BLaER1 treated with 17β-estradiol and CSF1 and Interleukin-3, amounts not matched to agents 10 nM and 100 nM (cell line): ENCODE results near the gene GTPBP8.
A peak's percentile ranks its signal among the peaks of the same experiment; 100 is the strongest.

Experiments
- H3K27ac ChIP-seq, 11 experiments: shearing (Covaris generic); formaldehyde crosslinking; 2 replicates each; pipeline ENCODE4 v1.8.1; 2022
- H3K27me3 ChIP-seq, 11 experiments: shearing (Covaris generic); formaldehyde crosslinking; 2 replicates each; pipeline ENCODE4 v1.8.1; 2022
- H3K36me3 ChIP-seq, 11 experiments: shearing (Covaris generic); formaldehyde crosslinking; 2 replicates each; pipeline ENCODE4 v1.8.1; 2022
- H3K4me1 ChIP-seq, 10 experiments: shearing (Covaris generic); formaldehyde crosslinking; 2 replicates each; pipeline ENCODE4 v1.8.1; 2022
- H3K4me2 ChIP-seq, 11 experiments: shearing (Covaris generic); formaldehyde crosslinking; 2 replicates each; pipeline ENCODE4 v1.8.1; 2022
- H3K4me3 ChIP-seq, 10 experiments: shearing (Covaris generic); formaldehyde crosslinking; 2 replicates each; pipeline ENCODE4 v1.8.1; 2022
- H3K9ac ChIP-seq, 11 experiments: shearing (Covaris generic); formaldehyde crosslinking; 2 replicates each; pipeline ENCODE4 v1.8.1; 2022
- H3K9me3 ChIP-seq, 11 experiments: shearing (Covaris generic); formaldehyde crosslinking; replicated peaks in 1 of 11; 2 replicates each; pipeline ENCODE4 v1.8.1; 2022
- H4K20me1 ChIP-seq, 11 experiments: shearing (Covaris generic); formaldehyde crosslinking; 2 replicates each; pipeline ENCODE4 v1.8.1; 2022
- Cebpa-rat ChIP-seq, 11 experiments: shearing (Covaris generic); IDR thresholded peaks; 2 replicates each; pipeline ENCODE4 v1.8.1; 2022

Gene GTPBP8

DNA sequence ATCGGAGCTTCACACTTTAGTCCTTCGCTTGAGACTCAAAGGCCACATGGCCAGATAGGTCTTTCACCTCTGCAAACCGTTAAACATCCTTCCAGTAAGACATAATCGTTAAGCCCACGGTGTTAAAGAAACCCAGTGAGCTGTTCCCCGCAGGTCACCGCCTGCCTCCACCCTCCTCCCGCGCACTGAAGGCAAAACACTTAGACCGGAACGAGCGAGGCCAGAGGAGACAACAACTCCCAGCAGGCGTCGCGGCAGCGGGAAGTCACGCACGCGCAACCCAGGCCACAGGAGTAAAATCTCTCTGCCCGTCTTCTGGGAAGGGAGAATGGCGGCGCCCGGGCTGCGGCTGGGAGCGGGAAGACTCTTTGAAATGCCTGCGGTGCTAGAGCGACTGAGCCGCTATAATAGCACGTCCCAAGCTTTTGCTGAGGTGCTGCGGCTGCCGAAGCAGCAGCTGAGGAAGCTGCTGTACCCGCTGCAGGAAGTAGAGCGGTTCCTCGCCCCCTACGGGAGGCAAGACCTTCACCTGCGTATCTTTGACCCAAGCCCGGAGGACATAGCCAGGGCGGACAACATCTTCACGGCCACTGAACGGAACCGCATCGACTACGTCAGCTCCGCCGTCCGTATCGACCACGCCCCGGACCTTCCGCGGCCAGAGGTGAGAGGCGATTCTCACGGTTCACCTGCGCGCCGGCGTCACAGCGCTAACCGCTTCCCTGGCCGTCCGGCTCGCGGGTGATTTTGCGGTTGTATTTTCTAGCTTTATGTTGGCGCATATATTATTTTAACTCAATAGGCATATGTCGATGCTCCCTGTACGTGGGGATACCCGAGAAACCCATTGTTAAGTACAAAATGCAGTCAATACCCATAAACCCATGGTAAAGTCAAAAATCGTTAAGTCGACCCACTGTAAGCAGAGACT is at the start of gene GTPBP8:
TSS of gene GTPBP8 (plus strand) at position 313 of the 931 bp plus-strand sequence. CDS start at position 329, 16 bp downstream.
- Histone ChIP-seq H3K9me3 (no peaks in the 10 kb centered on the region), H4K20me1 (no peaks in the 10 kb centered on the region; a peak in 2 of 22 replicates), H3K27ac (peak within 1 kb of the TSS; percentile 71 to 91 (median 84)), H3K27me3 (no peaks in the 10 kb centered on the region), H3K9ac (peak within 1 kb of the TSS; percentile 75 to 92 (median 85)), H3K4me1 (peaks cover 13 to 31% (median 23%) of the 10 kb centered on the region in 10 experiments), H3K4me2 (peak within 1 kb of the TSS; percentile 56 to 86 (median 77)), H3K4me3 (peak within 1 kb of the TSS; percentile 80 to 98 (median 90)), H3K36me3 (peaks cover 0 to 12% (median 0%) of the 10 kb centered on the region in 11 experiments; a peak in 3 of 22 replicates)
- TF ChIP-seq Cebpa-rat (IDR thresholded peaks at IDR 0.05), result no peak

- Histone ChIP-seq H3K4me3 (no peak overlapping the region), H4K20me1 (no peaks in the 10 kb centered on the region), H3K9me3 (peaks cover 0 to 21% (median 4%) of the 10 kb centered on the region in 11 experiments; a peak in 6 of 22 replicates), H3K27me3 (no peaks in the 10 kb centered on the region), H3K27ac (no peak overlapping the region), H3K4me1 (no peaks in the 10 kb centered on the region), H3K36me3 (no peaks in the 10 kb centered on the region), H3K4me2 (no peak overlapping the region), H3K9ac (no peak overlapping the region)
- TF ChIP-seq Cebpa-rat (IDR thresholded peaks at IDR 0.05), result no peak
These were observed 42.4 kb upstream of the GTPBP8 start for GRCh38 chr3:112948346-112948838.

- Histone ChIP-seq H3K36me3 (no peaks in the 10 kb centered on the region), H3K4me3 (no peak overlapping the region), H3K9ac (no peak overlapping the region), H3K4me2 (0 out of 22 replicates have a peak overlapping the region, but pooled peaks of 1 of the 11 experiments have one; percentile 18), H3K27me3 (no peaks in the 10 kb centered on the region), H3K4me1 (peaks cover 0 to 29% (median 0%) of the 10 kb centered on the region in 10 experiments; a peak in 4 of 20 replicates), H4K20me1 (no peaks in the 10 kb centered on the region), H3K27ac (no peak overlapping the region), H3K9me3 (peaks cover 0 to 32% (median 8%) of the 10 kb centered on the region in 11 experiments; a peak in 16 of 22 replicates)
- TF ChIP-seq Cebpa-rat (IDR thresholded peaks at IDR 0.05), result no peak
These were observed 34.4 kb upstream of the GTPBP8 start for GRCh38 chr3:112956351-112956750.

- H3K4me1 ChIP-seq, result peaks cover 0 to 29% (median 0%) of the 10 kb centered on the region in 10 experiments; a peak in 4 of 20 replicates
- 0 out of 22 replicates have a peak overlapping the region, but pooled peaks of 2 of the 11 experiments have one; percentile 16 to 24 for H3K27ac ChIP-seq
- no peak overlapping the region for H3K4me3 ChIP-seq
- no peaks in the 10 kb centered on the region for H4K20me1 ChIP-seq
- H3K27me3 ChIP-seq, result no peaks in the 10 kb centered on the region
- TF ChIP-seq Cebpa-rat (IDR thresholded peaks at IDR 0.05), result no peak
- H3K36me3 ChIP-seq, result peaks cover 0 to 14% (median 0%) of the 10 kb centered on the region in 11 experiments; a peak in 5 of 22 replicates
- H3K9me3 ChIP-seq, result peaks cover 16 to 48% (median 23%) of the 10 kb centered on the region in 11 experiments
- H3K9ac ChIP-seq, result peak overlapping the region in 1 of 11 experiments; percentile 17; a peak in 1 of 22 replicates
- H3K4me2 ChIP-seq, result peak overlapping the region in 3 of 11 experiments; percentile 43 to 79 (median 70); a peak in 5 of 22 replicates
These were observed 31.8 kb upstream of the GTPBP8 start for GRCh38 chr3:112958811-112959560.

- H3K4me1 ChIP-seq, result peaks cover 0 to 51% (median 22%) of the 10 kb centered on the region in 10 experiments; a peak in 13 of 20 replicates
These were observed 27.1 kb upstream of the GTPBP8 start for GRCh38 chr3:112963683-112964082.

DNA sequence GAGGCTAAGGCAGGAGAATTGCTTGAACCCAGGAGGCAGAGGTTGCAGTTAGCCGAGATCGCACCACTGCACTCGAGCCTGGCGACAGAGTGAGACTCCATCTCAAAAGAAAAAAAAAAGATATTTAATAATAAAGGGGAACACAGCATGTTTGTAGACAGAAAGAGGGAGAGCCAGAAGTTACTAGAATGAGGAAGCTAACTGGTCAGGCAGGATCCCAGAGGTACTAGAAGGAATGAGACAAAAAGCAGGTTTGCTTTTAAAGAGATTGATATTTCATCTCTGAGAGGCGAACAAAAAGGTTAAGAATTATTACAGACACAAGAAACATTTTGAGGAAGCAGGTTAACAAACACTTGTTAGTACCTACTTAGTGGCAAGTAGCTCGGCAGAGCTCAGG is 25.1 kb upstream of the GTPBP8 start:
- peaks cover 24 to 39% (median 28%) of the 10 kb centered on the region in 11 experiments for H3K9me3 ChIP-seq
- peaks cover 0 to 18% (median 0%) of the 10 kb centered on the region in 11 experiments; a peak in 5 of 22 replicates for H3K36me3 ChIP-seq
- 0 out of 22 replicates have a peak overlapping the region, but pooled peaks of 1 of the 11 experiments have one; percentile 73 for H3K27ac ChIP-seq
- TF ChIP-seq Cebpa-rat (IDR thresholded peaks at IDR 0.05), result no peak
- peak overlapping the region in 5 of 11 experiments; percentile 42 to 83 (median 68); a peak in 9 of 22 replicates for H3K4me2 ChIP-seq
- H3K4me3 ChIP-seq, result no peak overlapping the region
- peaks cover 0 to 50% (median 23%) of the 10 kb centered on the region in 10 experiments; a peak in 13 of 20 replicates for H3K4me1 ChIP-seq
- no peaks in the 10 kb centered on the region for H4K20me1 ChIP-seq
- no peak overlapping the region for H3K9ac ChIP-seq
- no peaks in the 10 kb centered on the region for H3K27me3 ChIP-seq

More at GRCh38 chr3:112963683-112964082, 27.1 kb upstream of the GTPBP8 start:
- no peak overlapping the region for H3K9ac ChIP-seq
- H4K20me1 ChIP-seq, result no peaks in the 10 kb centered on the region
- TF ChIP-seq Cebpa-rat (IDR thresholded peaks at IDR 0.05), result no peak
- H3K9me3 ChIP-seq, result peaks cover 24 to 38% (median 28%) of the 10 kb centered on the region in 11 experiments
- no peak overlapping the region; a peak in 1 of 20 replicates for H3K4me3 ChIP-seq
- peaks cover 0 to 18% (median 0%) of the 10 kb centered on the region in 11 experiments; a peak in 5 of 22 replicates for H3K36me3 ChIP-seq
- H3K4me2 ChIP-seq, result no peak overlapping the region
- no peak overlapping the region for H3K27ac ChIP-seq
- H3K27me3 ChIP-seq, result no peaks in the 10 kb centered on the region

GRCh38 chr3:112966633-112967032 is 24.2 kb upstream of the GTPBP8 start:
- peak overlapping the region in 7 of 11 experiments; percentile 35 to 83 (median 68); a peak in 14 of 22 replicates for H3K4me2 ChIP-seq
- peaks cover 0 to 50% (median 23%) of the 10 kb centered on the region in 10 experiments; a peak in 13 of 20 replicates for H3K4me1 ChIP-seq

DNA sequence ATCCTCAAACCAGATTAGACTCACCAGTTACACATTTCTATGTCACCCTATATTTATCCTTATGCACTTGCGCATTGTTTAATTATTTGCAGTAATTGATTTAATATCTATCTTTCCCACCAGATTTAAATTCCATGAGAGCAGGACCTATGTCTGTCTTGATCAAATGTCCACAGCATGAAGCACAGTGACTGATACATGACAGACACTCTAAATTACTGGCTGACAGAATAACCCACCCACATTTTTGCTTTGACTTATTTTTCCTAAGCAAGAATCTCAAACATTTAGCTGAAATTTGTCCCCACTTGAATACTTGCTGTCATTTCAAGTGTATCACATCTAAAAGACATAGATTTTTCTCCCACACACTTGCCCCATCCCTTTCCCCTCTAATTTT is 23.4 kb upstream of the GTPBP8 start:
- Histone ChIP-seq H3K36me3 (peaks cover 0 to 17% (median 0%) of the 10 kb centered on the region in 11 experiments; a peak in 5 of 22 replicates), H4K20me1 (no peaks in the 10 kb centered on the region), H3K27me3 (no peaks in the 10 kb centered on the region), H3K27ac (peak overlapping the region in 8 of 11 experiments; percentile 13 to 79 (median 60); a peak in 14 of 22 replicates), H3K4me3 (no peak overlapping the region), H3K9me3 (peaks cover 23 to 37% (median 27%) of the 10 kb centered on the region in 11 experiments), H3K4me2 (peak overlapping the region in 7 of 11 experiments; percentile 35 to 83 (median 68); a peak in 13 of 22 replicates), H3K4me1 (peaks cover 0 to 50% (median 23%) of the 10 kb centered on the region in 10 experiments; a peak in 13 of 20 replicates), H3K9ac (peak overlapping the region in 4 of 11 experiments; percentile 11 to 57 (median 37); a peak in 3 of 22 replicates)
- TF ChIP-seq Cebpa-rat (IDR thresholded peaks at IDR 0.05), result no peak

More at GRCh38 chr3:112966633-112967032, 24.2 kb upstream of the GTPBP8 start:
- Histone ChIP-seq H4K20me1 (no peaks in the 10 kb centered on the region), H3K27ac (peak overlapping the region in 9 of 11 experiments; percentile 3 to 79 (median 58); a peak in 14 of 22 replicates), H3K9me3 (peaks cover 24 to 39% (median 28%) of the 10 kb centered on the region in 11 experiments), H3K36me3 (peaks cover 0 to 18% (median 0%) of the 10 kb centered on the region in 11 experiments; a peak in 5 of 22 replicates), H3K27me3 (no peaks in the 10 kb centered on the region), H3K4me3 (no peak overlapping the region), H3K9ac (peak overlapping the region in 5 of 11 experiments; percentile 11 to 57 (median 32); a peak in 5 of 22 replicates)
- no peak for TF ChIP-seq Cebpa-rat (IDR thresholded peaks at IDR 0.05)
